SH-SY5Y (cell line): ENCODE measurements around the gene SP140L.

Source experiments
- GATA2 ChIP-seq: IDR thresholded peaks from 2 replicates; pipeline ENCODE4 v1.6.1; 2011; ENCODE audit warnings: mild to moderate bottlenecking, low read depth, low read length
- GATA3 ChIP-seq: IDR thresholded peaks from 2 replicates; pipeline ENCODE4 v1.6.1; 2011; ENCODE audit warnings: low read depth, mild to moderate bottlenecking, low read length, moderate library complexity

GRCh38 chr2:230346465-230346864 is 19.5 kb downstream of the SP140L start:
- TF ChIP-seq GATA2 (no peak), GATA3 (no peak)
